GM12872 (cell line): ENCODE results near the gene SLIT1.

Experiments used
- TF ChIP-seq, protein P1 (sequence below): IDR thresholded peaks from 3 replicates; pipeline ENCODE4 v1.5.1; 2011; ENCODE audit warnings: low read depth, mild to moderate bottlenecking, low read length, moderate library complexity; ENCODE audit not compliant: insufficient read depth

Gene SLIT1

DNA sequence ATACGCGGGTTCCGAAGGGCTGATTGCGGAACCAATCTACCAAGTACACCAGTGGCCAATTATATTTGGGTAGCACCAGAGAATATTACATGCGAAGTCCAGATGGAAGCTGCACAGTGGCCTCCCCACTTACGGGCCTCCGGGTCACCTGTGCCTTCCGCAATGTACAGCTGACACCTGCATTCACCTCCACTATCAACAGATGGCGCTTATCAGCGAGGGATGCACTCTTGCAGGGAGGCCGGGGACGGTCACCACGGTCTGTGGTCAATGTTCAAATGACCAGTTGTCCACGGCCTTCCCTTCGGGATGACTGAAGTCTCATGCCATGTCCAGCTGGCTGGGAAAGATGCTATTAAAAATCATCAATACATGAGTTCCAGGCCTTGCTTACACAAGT, 47.6 kb downstream of the SLIT1 start:
- TF ChIP-seq, protein P1, sequence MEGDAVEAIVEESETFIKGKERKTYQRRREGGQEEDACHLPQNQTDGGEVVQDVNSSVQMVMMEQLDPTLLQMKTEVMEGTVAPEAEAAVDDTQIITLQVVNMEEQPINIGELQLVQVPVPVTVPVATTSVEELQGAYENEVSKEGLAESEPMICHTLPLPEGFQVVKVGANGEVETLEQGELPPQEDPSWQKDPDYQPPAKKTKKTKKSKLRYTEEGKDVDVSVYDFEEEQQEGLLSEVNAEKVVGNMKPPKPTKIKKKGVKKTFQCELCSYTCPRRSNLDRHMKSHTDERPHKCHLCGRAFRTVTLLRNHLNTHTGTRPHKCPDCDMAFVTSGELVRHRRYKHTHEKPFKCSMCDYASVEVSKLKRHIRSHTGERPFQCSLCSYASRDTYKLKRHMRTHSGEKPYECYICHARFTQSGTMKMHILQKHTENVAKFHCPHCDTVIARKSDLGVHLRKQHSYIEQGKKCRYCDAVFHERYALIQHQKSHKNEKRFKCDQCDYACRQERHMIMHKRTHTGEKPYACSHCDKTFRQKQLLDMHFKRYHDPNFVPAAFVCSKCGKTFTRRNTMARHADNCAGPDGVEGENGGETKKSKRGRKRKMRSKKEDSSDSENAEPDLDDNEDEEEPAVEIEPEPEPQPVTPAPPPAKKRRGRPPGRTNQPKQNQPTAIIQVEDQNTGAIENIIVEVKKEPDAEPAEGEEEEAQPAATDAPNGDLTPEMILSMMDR, result peak; percentile 46

DNA sequence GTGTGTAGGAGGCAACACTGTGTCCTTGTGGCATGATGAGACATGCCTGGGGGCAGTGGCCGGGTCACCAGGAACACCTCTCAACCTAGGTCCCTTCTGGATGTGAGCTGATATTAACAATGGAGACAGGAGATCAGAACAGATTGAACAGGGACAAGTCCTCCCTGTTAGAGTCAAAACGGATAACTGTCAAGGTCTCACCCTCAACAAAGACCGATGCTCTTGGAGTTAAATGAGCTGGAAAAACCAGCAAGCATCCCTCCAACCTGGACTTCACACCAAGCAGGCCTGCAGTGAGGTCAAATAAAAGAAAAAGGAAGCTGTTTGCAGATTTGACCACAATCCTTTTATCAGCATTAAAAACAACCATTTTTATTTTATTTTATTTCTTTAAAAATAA, 49.0 kb downstream of the SLIT1 start:
- TF ChIP-seq, protein P1, result no peak

DNA sequence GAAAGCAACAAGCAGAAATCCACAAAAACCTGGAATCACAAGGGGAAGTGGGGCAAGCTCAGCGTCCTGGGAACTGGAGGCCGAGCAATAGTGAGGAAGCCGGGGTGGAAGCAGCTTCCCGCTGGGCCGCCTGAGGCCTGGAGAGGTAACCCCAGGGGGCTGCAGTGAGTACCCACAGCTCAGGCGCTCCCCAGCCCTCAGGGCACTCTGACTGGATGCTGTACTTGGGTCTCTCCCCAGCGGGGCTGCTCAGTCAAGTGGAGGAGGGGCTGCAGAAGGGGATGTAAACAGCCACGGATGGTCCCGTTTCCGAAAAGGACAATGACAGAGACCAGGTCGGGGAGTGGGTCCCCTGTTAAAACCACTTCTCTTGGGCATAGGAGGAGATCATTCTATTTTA, 50.3 kb downstream of the SLIT1 start:
- TF ChIP-seq, protein P1, result no peak

GRCh38 chr10:97134983-97135382, 50.8 kb downstream of the SLIT1 start:
- TF ChIP-seq, protein P1, result no peak

- TF ChIP-seq, protein P1, result no peak
These were observed 51.6 kb downstream of the SLIT1 start for GRCh38 chr10:97134110-97134509.

DNA sequence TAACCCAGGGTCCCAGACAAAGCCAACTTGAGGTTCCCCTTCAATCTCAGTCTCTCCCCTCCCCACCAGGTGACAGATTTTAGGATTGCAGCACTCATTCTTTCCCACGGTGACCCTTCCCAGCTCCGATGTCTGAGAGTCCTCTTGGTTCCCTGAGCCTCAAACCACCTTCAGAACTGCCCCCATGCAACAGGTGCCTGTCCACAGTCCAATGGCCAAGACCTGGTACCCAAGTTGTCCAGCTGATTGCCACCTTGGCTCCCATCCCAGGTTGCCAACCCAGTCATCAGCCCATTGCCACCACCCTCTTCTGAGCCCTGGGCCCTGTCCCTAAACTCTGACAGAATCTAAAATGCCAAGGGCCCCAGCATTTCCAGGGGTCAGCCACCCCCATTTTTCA, 53.5 kb downstream of the SLIT1 start:
- TF ChIP-seq, protein P1, result no peak

GRCh38 chr10:97131666-97132065, 54.1 kb downstream of the SLIT1 start:
- TF ChIP-seq, protein P1, result no peak

DNA sequence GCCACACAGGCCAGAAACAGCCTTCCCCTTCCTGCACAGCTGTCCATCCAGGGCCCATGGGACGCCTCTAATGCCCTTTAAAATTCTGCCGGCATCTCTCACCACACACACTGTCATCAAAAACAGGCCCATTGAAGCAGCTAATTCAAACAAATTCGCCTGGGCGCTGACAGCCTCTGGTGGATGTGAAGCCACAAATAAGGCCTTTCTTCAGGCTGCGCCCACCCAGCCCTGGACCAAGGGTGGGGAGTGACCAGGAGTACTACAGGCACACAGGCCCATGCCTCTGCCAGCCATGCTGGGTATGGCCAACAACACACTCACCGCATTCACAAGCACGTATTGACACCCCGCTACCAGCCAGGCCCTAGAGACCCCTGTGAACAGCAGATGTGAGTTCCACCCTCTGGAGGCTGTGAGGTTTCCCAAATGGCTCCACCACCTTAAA, 54.6 kb downstream of the SLIT1 start:
- TF ChIP-seq, protein P1, result no peak
